GM19238 (cell line): ENCODE measurements around the gene PKDCC.

Source experiments
- DNase-seq: peaks from one replicate; pipeline ENCODE4 v3.0.0; 2011; ENCODE audit warnings: low spot score; ENCODE audit not compliant: insufficient read length

Gene PKDCC

DNA sequence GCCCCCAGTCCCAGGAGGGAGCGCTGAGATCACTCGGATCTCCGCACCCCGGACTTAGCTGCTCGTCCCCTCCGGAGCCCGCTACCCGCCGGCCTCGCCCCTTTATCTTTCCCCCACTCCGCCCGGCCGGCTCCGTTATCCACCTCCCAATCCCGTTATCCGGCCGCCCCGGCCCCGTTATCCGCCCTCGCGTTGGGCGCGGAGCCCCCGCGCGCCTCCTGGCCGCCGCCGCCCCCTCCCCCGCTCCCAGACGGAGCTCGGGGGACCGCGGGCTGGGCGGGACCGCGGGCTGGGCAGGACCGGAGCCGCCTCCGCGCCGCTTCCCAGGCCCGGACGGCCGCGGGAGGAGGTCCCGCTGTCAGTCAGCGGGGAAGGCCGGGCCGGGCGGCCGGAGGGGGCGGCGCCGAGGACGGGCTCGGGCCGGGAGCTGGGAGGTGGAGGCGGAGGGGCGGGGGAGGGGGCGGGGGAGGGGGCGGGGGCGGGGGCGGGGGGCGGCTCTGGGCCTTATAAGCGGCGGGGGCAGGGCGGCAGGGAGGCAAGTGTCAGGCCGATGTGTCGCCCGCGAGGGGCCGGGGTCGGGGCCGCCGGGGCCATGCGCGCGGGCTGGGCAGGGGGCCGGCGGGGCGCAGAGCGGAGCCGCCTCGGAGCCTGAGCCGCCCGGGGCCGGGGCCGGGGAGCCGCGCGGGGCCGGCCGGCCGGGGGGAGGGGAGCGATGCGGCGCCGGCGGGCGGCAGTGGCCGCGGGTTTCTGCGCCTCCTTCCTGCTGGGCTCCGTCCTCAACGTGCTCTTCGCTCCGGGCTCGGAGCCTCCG, at the start of gene PKDCC:
Gene PKDCC (plus strand): TSS at position 534 of the 811 bp plus-strand sequence. CDS start 179 bp downstream, at position 713.
- peak; percentile 65 for DNase-seq

DNA sequence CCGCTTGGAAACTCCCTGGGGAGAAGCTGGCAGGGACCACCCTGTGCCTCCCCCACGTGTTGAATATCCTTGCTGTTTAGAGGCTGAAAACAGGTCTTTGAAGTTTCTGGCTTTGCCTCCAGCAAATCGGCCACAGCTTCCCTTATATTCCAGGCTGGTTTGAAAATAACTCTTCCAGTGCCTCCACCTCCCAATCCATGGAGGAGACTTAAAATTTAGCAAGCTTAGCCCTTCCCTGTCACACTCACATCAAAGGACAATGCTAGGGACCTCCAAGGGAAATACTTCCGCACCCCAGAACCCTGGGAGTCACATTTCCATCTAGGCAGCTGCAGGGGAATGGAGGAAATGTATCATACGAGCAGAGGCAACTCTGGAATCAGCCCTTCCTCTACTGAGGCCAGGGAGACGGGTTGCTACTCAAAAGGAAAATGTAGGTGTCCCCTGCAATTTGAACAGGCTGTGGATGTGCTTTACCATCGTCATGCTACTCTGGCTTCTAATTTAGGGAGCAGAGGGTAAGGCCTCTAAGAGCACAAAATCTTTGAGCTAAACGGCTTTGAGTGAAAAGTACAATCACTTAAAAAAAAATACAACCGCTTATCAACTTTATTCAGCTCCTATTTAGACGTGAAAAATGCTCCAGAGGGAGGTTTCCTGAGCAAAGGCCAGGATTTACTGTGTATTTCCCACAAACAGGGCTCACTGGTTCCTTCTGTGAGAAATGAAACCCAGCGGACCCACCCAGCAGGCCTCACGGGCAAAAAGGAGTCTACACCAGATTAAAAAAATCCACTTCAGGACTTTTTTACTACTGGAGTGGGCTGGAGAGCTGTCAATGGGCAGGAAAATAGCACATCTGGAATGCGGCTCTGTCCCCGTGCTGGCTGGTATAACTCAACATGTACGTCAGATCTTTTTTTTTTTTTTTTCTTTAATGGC, 49.4 kb upstream of the PKDCC start:
- no peak for DNase-seq

DNA sequence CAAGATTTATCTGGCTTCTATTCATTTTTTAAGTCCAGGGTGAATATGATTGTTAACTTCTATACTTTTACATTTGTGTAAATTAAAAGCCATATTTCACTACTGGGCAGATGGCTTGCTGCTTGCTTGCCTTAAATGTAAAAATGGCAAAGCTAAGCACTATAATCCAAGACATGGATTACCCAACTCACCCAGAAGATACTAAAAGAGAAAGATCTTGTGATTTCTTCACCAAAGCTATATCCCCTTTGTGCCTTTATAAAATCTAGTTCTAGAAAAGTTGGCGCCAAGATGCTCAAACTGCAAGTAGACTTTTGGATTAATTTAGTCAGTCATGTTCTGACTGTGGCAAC, 48.7 kb upstream of the PKDCC start:
- DNase-seq: no peak

DNA sequence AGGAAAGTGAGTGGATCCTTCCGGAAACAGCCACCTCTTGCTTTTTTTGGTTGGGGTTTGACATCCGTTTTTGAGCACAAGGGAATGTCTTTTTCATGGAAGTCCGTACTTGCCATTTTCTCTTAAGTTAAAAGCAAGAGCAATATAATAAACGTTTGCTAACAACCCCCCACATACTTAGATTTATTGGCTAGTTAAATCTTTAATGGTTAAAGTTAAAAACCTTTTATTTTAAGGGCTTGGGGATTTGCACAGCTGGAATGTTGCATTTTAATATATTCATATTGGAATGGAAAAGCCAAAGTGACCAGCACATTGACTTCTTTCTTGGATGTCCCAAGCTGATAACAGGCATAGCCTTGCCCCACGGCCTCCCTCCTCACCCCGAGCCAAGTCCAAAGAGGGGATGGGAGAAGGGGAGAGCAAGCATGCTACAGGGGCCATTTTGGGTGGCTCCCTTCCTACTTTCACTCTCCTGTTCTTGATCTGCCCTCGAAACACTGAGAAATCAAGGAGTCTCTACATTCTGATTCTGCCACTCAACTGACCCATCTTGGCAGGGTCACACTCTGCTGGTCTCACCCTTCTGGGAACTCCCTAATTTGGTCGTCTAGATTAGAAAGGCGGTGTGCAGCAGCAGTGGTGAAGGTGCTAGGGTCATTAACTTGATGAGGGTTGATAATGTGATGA, 48.1 kb upstream of the PKDCC start:
- DNase-seq: no peak

DNA sequence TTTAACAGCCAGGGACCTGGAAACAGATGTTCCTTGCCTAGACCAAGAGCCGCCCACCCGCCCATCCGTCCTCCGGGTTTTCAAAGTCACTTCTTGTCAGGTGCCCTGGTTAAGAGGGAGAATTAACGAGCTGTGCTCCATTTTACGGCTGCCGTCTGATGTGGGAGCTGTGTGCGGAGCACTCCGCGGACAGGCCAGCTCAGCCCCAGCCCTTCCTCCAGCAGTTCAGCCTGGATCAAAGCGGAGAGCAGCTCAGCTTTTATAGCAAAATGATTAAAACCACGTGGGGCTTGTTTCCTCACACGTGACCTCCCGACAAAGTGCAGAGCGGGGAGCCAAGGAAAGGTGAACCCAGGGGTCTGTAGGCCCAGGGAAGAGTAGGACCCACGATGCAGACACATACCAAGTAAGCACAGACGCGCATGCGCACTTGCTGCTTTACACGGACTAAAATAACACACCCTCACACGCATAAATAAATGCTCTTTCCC, 46.1 kb upstream of the PKDCC start:
- no peak for DNase-seq

DNA sequence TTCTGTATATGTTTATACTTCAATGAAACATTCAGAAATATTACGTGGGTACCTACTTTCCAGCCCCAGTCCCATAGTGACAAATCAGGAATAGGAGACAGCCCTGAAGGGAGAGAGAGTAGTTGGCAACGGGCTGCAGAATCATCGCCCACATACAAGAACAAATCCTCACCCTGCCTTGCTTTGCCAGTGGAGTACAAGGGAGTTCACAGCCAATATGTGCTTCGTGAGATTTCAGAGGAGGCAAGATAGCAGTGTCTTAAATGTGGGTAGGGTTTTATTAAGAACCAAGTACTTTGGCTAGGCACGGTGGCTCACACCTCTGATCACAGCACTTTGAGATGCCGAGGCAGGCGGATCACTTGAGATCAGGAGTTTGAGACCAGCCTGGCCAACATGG, 40.3 kb upstream of the PKDCC start:
- no peak for DNase-seq

- no peak for DNase-seq
Measured at GRCh38 chr2:42008241-42008921, 39.4 kb upstream of the PKDCC start.

DNA sequence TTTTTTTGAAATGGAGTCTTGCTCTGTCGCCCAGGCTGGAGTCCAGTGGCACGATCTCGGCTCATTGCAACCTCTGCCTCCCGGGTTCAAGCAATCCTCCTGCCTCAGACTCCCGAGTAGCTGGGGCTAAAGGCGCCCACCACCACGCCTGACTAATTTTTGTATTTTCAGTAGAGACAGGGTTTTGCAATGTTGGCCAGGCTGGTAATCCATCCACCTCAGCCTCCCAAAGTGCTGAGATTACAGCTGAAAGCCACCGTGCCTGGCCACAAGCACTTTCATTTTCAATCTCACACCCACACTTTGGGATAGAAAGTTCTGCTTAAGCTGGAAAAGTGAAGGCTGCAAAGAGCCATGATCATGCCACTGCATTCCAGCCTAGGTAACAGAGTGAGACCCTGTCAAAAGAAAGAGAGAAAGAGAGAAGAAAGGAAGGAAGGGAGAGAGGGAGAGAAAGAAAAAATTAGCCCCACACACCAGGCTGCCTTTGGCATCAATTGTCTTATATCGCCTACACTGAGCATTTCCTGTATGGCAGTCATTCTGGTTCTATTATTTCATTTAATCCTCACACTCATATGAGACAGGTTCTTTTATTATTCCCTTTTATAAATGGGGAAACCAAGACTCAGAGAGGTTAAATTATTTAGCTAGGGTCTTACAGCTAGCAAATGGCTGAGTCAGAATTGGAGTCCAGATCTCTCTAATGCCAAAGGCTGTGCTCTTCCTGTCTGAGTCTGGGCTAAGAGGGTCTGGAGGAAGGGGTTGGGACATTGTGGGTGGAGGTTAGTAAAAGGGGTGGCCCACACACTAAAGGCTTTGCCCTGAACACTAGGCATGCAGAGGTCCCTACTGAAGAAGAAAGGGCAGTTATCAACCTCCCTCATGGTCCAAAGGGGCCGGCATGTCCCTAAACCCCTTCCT, 37.9 kb upstream of the PKDCC start:
- no peak for DNase-seq

GRCh38 chr2:42010743-42011298, 37.0 kb upstream of the PKDCC start:
- DNase-seq: no peak

DNA sequence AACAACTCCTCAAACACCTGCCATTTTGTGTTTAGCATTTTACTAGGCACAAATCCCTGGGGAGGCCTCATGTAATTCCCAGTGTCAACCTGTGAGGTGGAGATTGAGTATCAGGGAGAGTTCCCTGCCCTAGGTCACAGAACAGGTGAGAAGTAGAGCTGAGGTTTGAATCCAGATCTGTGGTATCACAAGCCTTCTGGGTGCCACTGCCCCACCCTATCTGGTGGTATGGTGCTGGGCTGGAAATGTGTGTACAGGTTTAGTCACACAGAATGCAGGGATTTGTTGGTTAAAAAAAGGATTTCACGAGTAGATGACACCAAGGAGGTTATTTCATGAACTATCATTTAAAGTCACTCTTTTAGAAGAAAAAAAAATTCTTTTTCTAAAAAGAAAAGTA, 35.7 kb upstream of the PKDCC start:
- no peak for DNase-seq

DNA sequence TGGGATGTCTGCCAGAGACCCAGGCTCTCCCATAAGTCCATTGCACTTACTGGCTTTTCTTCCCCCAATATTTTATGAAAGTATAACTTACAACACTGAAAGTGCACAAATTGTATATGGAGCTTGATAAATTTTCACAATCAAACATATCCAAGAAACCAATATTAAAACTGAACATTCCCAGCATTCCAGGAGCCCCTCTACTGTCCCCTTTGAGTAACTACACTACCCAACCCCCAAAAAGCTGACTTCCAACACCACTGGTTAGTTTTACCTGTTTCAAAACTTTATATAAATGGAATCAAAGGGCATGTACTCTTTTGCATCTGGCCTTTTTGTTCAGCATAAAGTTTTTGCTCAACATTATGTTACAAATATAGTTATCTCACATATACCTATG, 35.2 kb upstream of the PKDCC start:
- no peak for DNase-seq

- no peak for DNase-seq
Measured at GRCh38 chr2:42013409-42013808, 34.4 kb upstream of the PKDCC start.

GRCh38 chr2:42021464-42021863, 26.4 kb upstream of the PKDCC start:
- no peak for DNase-seq

- DNase-seq: no peak
Measured at GRCh38 chr2:42025151-42025582, 22.7 kb upstream of the PKDCC start.

DNA sequence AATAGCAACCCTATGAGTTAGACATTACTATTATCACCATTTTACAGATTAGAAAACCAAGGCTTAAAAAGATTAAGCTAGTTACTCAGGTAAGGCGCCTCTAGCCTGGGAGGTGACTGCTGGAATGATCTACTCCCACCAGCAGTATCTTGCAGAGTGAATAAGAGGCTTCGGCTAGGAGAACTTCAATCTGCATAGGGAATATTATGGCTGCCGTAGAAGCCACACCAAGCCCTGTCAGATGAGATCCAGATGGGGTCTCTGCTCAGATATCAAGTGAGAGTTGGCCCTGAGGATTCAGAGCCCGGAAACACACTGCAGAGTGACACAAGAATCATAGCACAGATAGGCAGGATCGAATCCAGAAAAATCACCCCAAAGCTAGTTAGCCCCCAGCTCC, 21.5 kb upstream of the PKDCC start:
- no peak for DNase-seq

- no peak for DNase-seq
Measured at GRCh38 chr2:42028571-42029148, 19.2 kb upstream of the PKDCC start.

DNA sequence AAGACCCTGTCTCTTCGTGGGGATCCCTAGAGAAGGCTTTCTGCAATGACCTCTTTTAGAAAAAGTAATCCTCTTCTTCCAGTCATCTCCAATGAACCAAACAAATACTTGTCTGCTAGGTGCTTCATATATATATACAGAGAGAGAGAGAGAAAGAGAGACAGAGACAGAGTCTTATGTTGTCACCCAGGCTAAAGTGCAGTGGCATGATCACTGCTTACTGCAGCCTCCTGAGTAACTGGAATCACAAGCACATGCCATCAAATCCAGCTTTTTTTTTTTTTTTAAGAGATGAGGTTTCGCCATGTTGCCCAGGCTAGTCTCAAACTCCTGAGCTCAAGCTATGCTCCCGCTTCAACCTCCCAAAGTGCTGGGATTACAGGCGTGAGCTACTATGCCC, 18.6 kb upstream of the PKDCC start:
- no peak for DNase-seq

GRCh38 chr2:42029639-42030199, 18.1 kb upstream of the PKDCC start:
- no peak for DNase-seq

DNA sequence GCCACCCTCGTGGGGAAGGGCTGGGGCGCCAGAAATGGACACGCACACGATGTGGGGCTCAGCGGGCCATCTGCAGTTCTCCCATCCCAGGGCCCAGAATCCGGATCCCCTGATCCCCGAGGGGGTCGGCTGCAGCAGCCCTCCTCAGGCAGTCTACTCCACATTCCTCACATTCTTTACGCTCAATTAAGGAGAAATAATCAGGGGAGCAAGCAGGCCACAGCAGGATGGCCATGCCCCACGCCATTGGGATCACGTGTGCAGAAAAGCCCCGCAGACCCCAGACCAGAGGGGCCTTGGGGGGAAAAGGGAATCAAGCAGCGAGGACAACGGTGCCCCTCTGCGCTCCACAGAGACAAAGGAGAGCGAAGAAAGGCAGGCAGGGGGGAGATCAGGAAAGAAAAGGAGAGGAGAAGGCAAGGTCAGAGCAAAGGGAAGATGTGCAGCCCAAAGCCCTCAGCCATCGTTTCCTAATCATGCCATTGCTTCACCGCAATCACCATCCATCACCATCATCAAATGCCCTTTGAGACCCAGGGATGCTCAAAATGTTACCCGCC, 17.5 kb upstream of the PKDCC start:
- no peak for DNase-seq
